OCI-LY1 (cell line): ENCODE results near the gene MRPS18C.
A peak's percentile ranks its signal among the peaks of the same experiment; 100 is the strongest.

Experiments used
- H2AFZ ChIP-seq: fragments of 200-600 bp; sonication (generic), shearing (Covaris generic); 2 replicates; pipeline ENCODE4 v1.6.0; 2014; ENCODE audit warnings: antibody characterized with exemption, mild to moderate bottlenecking, low read length
- H3F3A ChIP-seq: fragments of 200-600 bp; sonication (generic), shearing (Covaris generic); 2 replicates; pipeline ENCODE4 v1.6.0; 2014; ENCODE audit warnings: mild to moderate bottlenecking, antibody characterized with exemption, low read length, moderate library complexity; ENCODE audit not compliant: insufficient read depth
- H3K27ac ChIP-seq: fragments of 200-600 bp; sonication (generic); 2 replicates; pipeline ENCODE4 v1.5.1; 2014; ENCODE audit warnings: low read length, mixed run types, mild to moderate bottlenecking, low read depth; ENCODE audit not compliant: poor library complexity, severe bottlenecking
- H3K27me3 ChIP-seq: fragments of 200-600 bp; sonication (generic); 2 replicates; pipeline ENCODE4 v1.6.0; 2014; ENCODE audit warnings: antibody characterized with exemption, mild to moderate bottlenecking, low read length, moderate library complexity; ENCODE audit not compliant: insufficient read depth
- H3K36me3 ChIP-seq: fragments of 200-600 bp; sonication (generic); 2 replicates; pipeline ENCODE4 v1.6.1; 2014; ENCODE audit warnings: mild to moderate bottlenecking, antibody characterized with exemption, low read length, moderate library complexity, mixed read lengths; ENCODE audit not compliant: insufficient read depth
- H3K4me1 ChIP-seq: fragments of 200-600 bp; sonication (generic); 2 replicates; pipeline ENCODE4 v1.5.1; 2014; ENCODE audit warnings: mild to moderate bottlenecking, low read length, moderate library complexity; ENCODE audit not compliant: insufficient read depth, severe bottlenecking
- H3K4me2 ChIP-seq: fragments of 200-600 bp; sonication (generic), shearing (Covaris generic); 2 replicates; pipeline ENCODE4 v1.6.1; 2014; ENCODE audit warnings: low read length
- H3K4me3 ChIP-seq: fragments of 200-600 bp; sonication (generic); 2 replicates; pipeline ENCODE4 v1.5.1; 2014; ENCODE audit warnings: low read length, low read depth, mild to moderate bottlenecking, mixed read lengths; ENCODE audit not compliant: poor library complexity, severe bottlenecking
- H3K79me2 ChIP-seq: fragments of 200-600 bp; shearing (Covaris generic); 2 replicates; pipeline ENCODE4 v1.6.1; 2016; ENCODE audit warnings: mixed run types, low read length, mixed read lengths; ENCODE audit not compliant: insufficient read depth
- H3K9ac ChIP-seq: fragments of 200-600 bp; sonication (generic), shearing (Covaris generic); 2 replicates; pipeline ENCODE4 v1.6.1; 2014; ENCODE audit warnings: mild to moderate bottlenecking, low read length, mixed read lengths
- H3K9me2 ChIP-seq: fragments of 200-600 bp; sonication (generic), shearing (Covaris generic); 2 replicates; pipeline ENCODE4 v1.6.1; 2014; ENCODE audit warnings: low read depth, mild to moderate bottlenecking, low read length, mixed read lengths
- H3K9me3 ChIP-seq: fragments of 200-600 bp; shearing (Covaris generic); 2 replicates; pipeline ENCODE4 v1.6.1; 2014; ENCODE audit warnings: low read length, mixed read lengths
- H4K20me1 ChIP-seq: fragments of 200-600 bp; sonication (generic), shearing (Covaris generic); 2 replicates; pipeline ENCODE4 v1.6.0; 2016; ENCODE audit warnings: mild to moderate bottlenecking, low read length; ENCODE audit not compliant: insufficient read depth
- EZH2 ChIP-seq: fragments of 200-600 bp; sonication (generic), shearing (Covaris generic); IDR thresholded peaks from 2 replicates; pipeline ENCODE4 v1.8.0; 2017; ENCODE audit warnings: borderline replicate concordance, mixed run types, mild to moderate bottlenecking, antibody characterized with exemption, low read length, moderate library complexity, mixed read lengths
- TF ChIP-seq, protein P1 (sequence below): fragments of 200-600 bp; sonication (generic), shearing (Covaris generic); IDR thresholded peaks from 2 replicates; pipeline ENCODE4 v1.5.1; 2017; ENCODE audit warnings: mild to moderate bottlenecking, antibody characterized with exemption, low read length, moderate library complexity, mixed read lengths

The MRPS18C gene

DNA sequence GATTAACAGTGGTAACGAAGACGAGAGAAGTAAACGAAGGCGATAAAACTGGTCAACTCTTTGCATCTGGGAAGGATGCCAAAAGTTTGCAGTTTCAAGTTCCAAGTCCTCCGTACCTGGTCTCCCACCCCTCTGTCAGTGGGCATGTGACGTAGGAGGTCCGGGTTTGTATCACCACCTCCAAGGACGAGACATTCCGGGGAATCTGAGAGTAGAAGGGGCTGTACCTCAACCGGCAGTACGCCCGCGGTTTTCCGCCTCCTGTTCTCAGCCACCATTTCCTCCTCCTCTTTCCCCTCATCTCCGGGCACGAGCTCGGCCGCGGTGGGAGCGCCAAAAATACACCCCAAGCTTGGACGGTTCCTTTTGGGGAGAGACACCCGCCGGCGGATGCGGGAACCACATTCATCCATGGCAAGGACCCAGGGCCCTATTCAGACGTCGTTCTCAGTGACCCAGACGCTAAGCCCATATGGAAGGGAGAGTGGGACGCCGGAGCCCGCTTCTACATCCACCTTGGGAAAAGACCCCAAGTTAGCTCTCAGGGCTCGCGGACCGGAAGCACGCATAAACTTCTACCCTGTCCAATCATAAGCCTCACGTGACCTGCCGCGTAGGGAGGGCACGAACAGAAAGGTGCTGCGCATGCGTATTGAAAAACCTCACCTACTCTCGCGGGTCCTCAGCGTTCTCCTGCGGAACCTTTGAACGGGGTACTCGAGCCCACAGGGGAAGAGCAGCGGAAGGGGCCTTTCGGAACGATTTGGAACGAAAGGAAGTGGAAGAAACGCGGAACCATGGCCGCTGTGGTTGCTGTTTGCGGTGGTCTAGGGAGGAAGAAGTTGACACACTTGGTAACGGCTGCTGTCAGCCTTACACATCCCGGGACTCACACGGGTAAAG, at the start of gene MRPS18C, which contains the start of gene HELQ:
MRPS18C (plus strand) TSS at position 778 of the 903 bp plus-strand sequence; CDS start at position 798, 20 bp downstream.
HELQ (minus strand) TSS at position 543 of the 903 bp plus-strand sequence; CDS start at position 413, 130 bp downstream.
- Histone ChIP-seq H3K27me3 (no peaks in the 10 kb centered on the region), H3K4me3 (peak within 1 kb of the TSS; percentile 91), H3K36me3 (peaks cover 49% of the 10 kb centered on the region), H3K4me1 (peaks cover 32% of the 10 kb centered on the region), H3K4me2 (peak within 1 kb of the TSS; percentile 97), H3K27ac (peak within 1 kb of the TSS; percentile 55), H3K9me2 (no peaks in the 10 kb centered on the region), H2AFZ (no peak within 1 kb of the TSS; the same call in 1 of the 2 replicates), H3K9me3 (no peaks in the 10 kb centered on the region), H3K9ac (peak within 1 kb of the TSS; percentile 93), H3K79me2 (peaks cover 26% of the 10 kb centered on the region), H4K20me1 (no peaks in the 10 kb centered on the region), H3F3A (no peaks in the 10 kb centered on the region)
- TF ChIP-seq EZH2 = no peak
- TF ChIP-seq, protein P1, sequence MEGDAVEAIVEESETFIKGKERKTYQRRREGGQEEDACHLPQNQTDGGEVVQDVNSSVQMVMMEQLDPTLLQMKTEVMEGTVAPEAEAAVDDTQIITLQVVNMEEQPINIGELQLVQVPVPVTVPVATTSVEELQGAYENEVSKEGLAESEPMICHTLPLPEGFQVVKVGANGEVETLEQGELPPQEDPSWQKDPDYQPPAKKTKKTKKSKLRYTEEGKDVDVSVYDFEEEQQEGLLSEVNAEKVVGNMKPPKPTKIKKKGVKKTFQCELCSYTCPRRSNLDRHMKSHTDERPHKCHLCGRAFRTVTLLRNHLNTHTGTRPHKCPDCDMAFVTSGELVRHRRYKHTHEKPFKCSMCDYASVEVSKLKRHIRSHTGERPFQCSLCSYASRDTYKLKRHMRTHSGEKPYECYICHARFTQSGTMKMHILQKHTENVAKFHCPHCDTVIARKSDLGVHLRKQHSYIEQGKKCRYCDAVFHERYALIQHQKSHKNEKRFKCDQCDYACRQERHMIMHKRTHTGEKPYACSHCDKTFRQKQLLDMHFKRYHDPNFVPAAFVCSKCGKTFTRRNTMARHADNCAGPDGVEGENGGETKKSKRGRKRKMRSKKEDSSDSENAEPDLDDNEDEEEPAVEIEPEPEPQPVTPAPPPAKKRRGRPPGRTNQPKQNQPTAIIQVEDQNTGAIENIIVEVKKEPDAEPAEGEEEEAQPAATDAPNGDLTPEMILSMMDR = peak; percentile 20; the same call in 1 of the 2 replicates

DNA sequence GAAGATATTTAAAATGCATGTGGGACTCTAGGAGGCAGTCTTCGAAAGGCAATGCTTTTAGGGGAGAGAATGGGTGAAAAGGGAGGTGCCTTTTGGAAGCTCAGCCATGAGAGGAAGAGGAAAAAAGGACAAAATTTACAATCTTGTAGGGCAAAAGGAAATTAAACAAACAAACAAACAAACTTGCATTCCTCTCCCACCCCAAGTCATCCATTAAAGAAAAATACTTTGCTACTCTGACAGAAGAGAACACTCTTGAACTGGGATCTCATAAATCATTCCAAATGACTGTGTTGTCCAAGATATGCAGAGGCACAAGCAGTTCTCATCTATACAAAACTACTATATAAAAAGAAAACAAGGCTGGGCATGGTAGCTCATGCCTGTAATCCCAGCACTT, 47.0 kb upstream of the MRPS18C start:
- no peak overlapping the region for H3K4me2 ChIP-seq
- no peaks in the 10 kb centered on the region for H3K9me3 ChIP-seq
- H3K4me1 ChIP-seq = no peaks in the 10 kb centered on the region
- H3K36me3 ChIP-seq = peaks cover 18% of the 10 kb centered on the region; the same call in 1 of the 2 replicates
- H4K20me1 ChIP-seq = no peaks in the 10 kb centered on the region
- no peak for TF ChIP-seq EZH2
- TF ChIP-seq, protein P1 = no peak
- H3K9me2 ChIP-seq = no peaks in the 10 kb centered on the region
- H3K9ac ChIP-seq = no peak overlapping the region
- no peak overlapping the region for H3K27ac ChIP-seq
- H2AFZ ChIP-seq = no peak overlapping the region
- H3K27me3 ChIP-seq = no peaks in the 10 kb centered on the region
- no peaks in the 10 kb centered on the region for H3K79me2 ChIP-seq
- H3F3A ChIP-seq = no peaks in the 10 kb centered on the region
- H3K4me3 ChIP-seq = no peak overlapping the region

DNA sequence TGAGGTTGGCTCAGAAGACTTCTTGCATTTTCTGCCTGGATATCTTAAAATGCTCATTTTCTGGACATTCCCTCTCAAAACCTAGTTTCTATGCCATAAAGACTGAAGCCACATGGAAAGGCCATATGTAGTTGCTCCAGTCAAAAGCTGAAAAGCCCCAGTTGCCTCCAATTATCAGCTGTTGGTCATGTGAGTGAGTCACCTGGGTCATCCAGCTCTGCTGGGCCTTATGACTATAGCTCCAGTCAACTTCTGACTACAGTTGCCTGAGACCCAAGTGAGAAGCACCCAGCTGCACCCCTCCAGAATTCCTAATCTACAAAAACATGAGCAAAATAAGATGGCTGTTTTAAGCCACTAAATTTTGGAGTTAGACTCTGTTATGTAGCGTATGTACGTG, 42.2 kb upstream of the MRPS18C start:
- Histone ChIP-seq H3F3A (no peaks in the 10 kb centered on the region), H3K27me3 (no peaks in the 10 kb centered on the region), H3K27ac (no peak overlapping the region), H3K36me3 (peaks cover 40% of the 10 kb centered on the region; the same call in 1 of the 2 replicates), H2AFZ (no peak overlapping the region), H3K9ac (no peak overlapping the region), H3K9me2 (no peaks in the 10 kb centered on the region), H3K4me2 (no peak overlapping the region), H3K9me3 (no peaks in the 10 kb centered on the region), H4K20me1 (no peaks in the 10 kb centered on the region), H3K4me3 (no peak overlapping the region), H3K4me1 (no peaks in the 10 kb centered on the region), H3K79me2 (no peaks in the 10 kb centered on the region)
- TF ChIP-seq EZH2 = no peak
- TF ChIP-seq, protein P1 = no peak
